NCI-H524 (cell line): ENCODE data around the gene KCNK17.
"Not testable (repeated sequence)": the region's sequence is repeated elsewhere in the genome, so short reads cannot be mapped to it uniquely, and the experiment has no call there.

Experiments used
- DNase-seq, 2 experiments: peaks; one replicate each; lab custom pipeline; 2025; lab: John Stamatoyannopoulos, UW

The KCNK17 gene

GRCh38 chr6:39302669-39303424 lies 11.4 kb downstream of the KCNK17 start:
- DNase-seq, result peak; percentile 53 to 81

- DNase-seq, result no peak
These were observed 12.2 kb downstream of the KCNK17 start for GRCh38 chr6:39302011-39302410.

GRCh38 chr6:39301606-39302005 lies 12.6 kb downstream of the KCNK17 start:
- DNase-seq, result peak in 1 of 2 experiments; percentile 37

- DNase-seq, result no peak
These were observed 13.5 kb downstream of the KCNK17 start for GRCh38 chr6:39300739-39301138.

GRCh38 chr6:39298061-39298460 lies 16.2 kb downstream of the KCNK17 start:
- DNase-seq, result no peak

- no peak for DNase-seq
These were observed 17.2 kb downstream of the KCNK17 start for GRCh38 chr6:39296745-39297640.

- no peak for DNase-seq
These were observed 18.6 kb downstream of the KCNK17 start for GRCh38 chr6:39295611-39296011.

- DNase-seq, result no peak
These were observed 19.3 kb downstream of the KCNK17 start for GRCh38 chr6:39294899-39295298.

- DNase-seq, result no peak
These were observed 20.1 kb downstream of the KCNK17 start for GRCh38 chr6:39294133-39294532.

- DNase-seq, result no peak
These were observed 21.6 kb downstream of the KCNK17 start for GRCh38 chr6:39292637-39293036.

- no peak for DNase-seq
These were observed 24.7 kb downstream of the KCNK17 start for GRCh38 chr6:39289490-39289889.

GRCh38 chr6:39287601-39288000 lies 26.6 kb downstream of the KCNK17 start:
- no peak for DNase-seq

- DNase-seq, result not testable (repeated sequence)
These were observed 27.6 kb downstream of the KCNK17 start for GRCh38 chr6:39286596-39286995.

- no peak for DNase-seq
These were observed 31.4 kb downstream of the KCNK17 start for GRCh38 chr6:39282774-39283173.

GRCh38 chr6:39281312-39281980 lies 32.8 kb downstream of the KCNK17 start:
- DNase-seq, result no peak

GRCh38 chr6:39280247-39280731 lies 33.9 kb downstream of the KCNK17 start:
- DNase-seq, result no peak

- no peak for DNase-seq
These were observed 34.7 kb downstream of the KCNK17 start for GRCh38 chr6:39279539-39279938.

- no peak for DNase-seq
These were observed 37.7 kb downstream of the KCNK17 start for GRCh38 chr6:39276379-39276995.

- DNase-seq, result no peak
These were observed 39.3 kb downstream of the KCNK17 start for GRCh38 chr6:39274903-39275302.

- DNase-seq, result no peak
These were observed 39.7 kb downstream of the KCNK17 start for GRCh38 chr6:39274471-39274870.

- DNase-seq, result no peak
These were observed 40.8 kb downstream of the KCNK17 start for GRCh38 chr6:39273406-39273821.

GRCh38 chr6:39269961-39270360 lies 44.3 kb downstream of the KCNK17 start:
- no peak for DNase-seq
